H1 (cell line): Measurements from ENCODE around the gene INPP4A. TPM values are rescaled to one million over a fixed set of nuclear protein-coding genes. Genes with fewer than 3 reads are reported as not detected.

Source experiments
- CTCF ChIA-PET: fragments of 300-600 bp; sonication (Branson Sonifier 250); formaldehyde crosslinking; loops from one replicate; lab custom pipeline; 2021; ENCODE audit not compliant: partially characterized antibody; lab: Charles Lee
- POLR2A ChIA-PET: fragments of 300-600 bp; sonication (Branson Sonifier 250); formaldehyde crosslinking; loops from one replicate; lab custom pipeline; 2021; ENCODE audit warnings: inconsistent platforms; ENCODE audit not compliant: partially characterized antibody; lab: Charles Lee
- DNase-seq, 2 experiments: peaks; one replicate each; pipeline versions ENCODE4 v3.0.0 to v3.0.0-alpha.2; 2010 to 2022; ENCODE audit warnings: low spot score in 2 of 2, low read depth in 1 of 2, mixed read lengths in 1 of 2
- FAIRE-seq: peaks from 2 replicates; lab custom pipeline; 2011; peaks lifted over from hg19 to GRCh38; lab: Jason Lieb, UNC
- H2AFZ ChIP-seq: 2 replicates; pipeline ENCODE4 v1.8.1; 2012; ENCODE audit warnings: low read length, inconsistent platforms
- H2AK5ac ChIP-seq: 2 replicates; pipeline ENCODE4 v1.6.1; 2013; ENCODE audit warnings: low read depth, low read length
- H2BK120ac ChIP-seq: replicated peaks from 2 replicates; pipeline ENCODE3; 2013; ENCODE audit warnings: low read depth, low read length, inconsistent platforms
- H2BK12ac ChIP-seq: 2 replicates; pipeline ENCODE4 v1.6.1; 2013; ENCODE audit warnings: low read depth, low read length
- H2BK15ac ChIP-seq: 2 replicates; pipeline ENCODE4 v1.6.1; 2013; ENCODE audit warnings: low read length
- H2BK20ac ChIP-seq: 2 replicates; pipeline ENCODE4 v1.6.1; 2013; ENCODE audit warnings: low read length
- H2BK5ac ChIP-seq: 2 replicates; pipeline ENCODE4 v1.6.1; 2013; ENCODE audit warnings: low read depth, low read length
- H3K14ac ChIP-seq: 2 replicates; pipeline ENCODE4 v1.6.1; 2013; ENCODE audit warnings: inconsistent platforms; ENCODE audit not compliant: insufficient read length
- H3K18ac ChIP-seq: 2 replicates; pipeline ENCODE4 v1.6.1; 2013; ENCODE audit warnings: low read length; ENCODE audit errors: extremely low read depth
- H3K23ac ChIP-seq: 2 replicates; pipeline ENCODE4 v1.6.1; 2013; ENCODE audit warnings: inconsistent platforms; ENCODE audit not compliant: insufficient read length
- H3K23me2 ChIP-seq: 2 replicates; pipeline ENCODE4 v1.6.1; 2013; ENCODE audit warnings: low read depth, low read length
- H3K27ac ChIP-seq: 2 replicates; pipeline ENCODE4 v1.6.1; 2011; ENCODE audit warnings: low read depth, low read length, inconsistent platforms
- H3K27me3 ChIP-seq, 4 experiments: replicated peaks in 1 of 4; 1 replicate in 1 of 4; 2 replicates in 3 of 4; pipeline versions ENCODE4 v1.6.1 to v1.8.1; 2011 to 2013; ENCODE audit warnings: low read length in 3 of 4, mild to moderate bottlenecking in 3 of 4, inconsistent platforms in 2 of 4, mixed read lengths in 2 of 4, moderate library complexity in 1 of 4; ENCODE audit not compliant: control insufficient read depth in 3 of 4, insufficient read depth in 3 of 4; ENCODE audit errors: extremely low read depth in 1 of 4
- H3K36me3 ChIP-seq, 4 experiments: 2 replicates each; pipeline versions ENCODE4 v1.6.1 to v1.8.1; 2011 to 2013; ENCODE audit warnings: mild to moderate bottlenecking in 4 of 4, low read length in 3 of 4, moderate library complexity in 2 of 4, control low read depth in 1 of 4, inconsistent platforms in 1 of 4; ENCODE audit not compliant: insufficient read depth in 4 of 4, control insufficient read depth in 2 of 4
- H3K4ac ChIP-seq: replicated peaks from 2 replicates; pipeline ENCODE3; 2013; ENCODE audit warnings: low read length, low read depth, mixed read lengths, inconsistent platforms; ENCODE audit not compliant: insufficient read length
- H3K4me1 ChIP-seq, 4 experiments: replicated peaks in 1 of 4; 1 replicate in 1 of 4; 2 replicates in 3 of 4; pipeline versions ENCODE4 v1.6.1 to v1.8.1; 2011 to 2013; ENCODE audit warnings: low read length in 3 of 4, inconsistent platforms in 2 of 4, mixed read lengths in 1 of 4; ENCODE audit not compliant: insufficient read depth in 4 of 4, control insufficient read depth in 3 of 4
- H3K4me2 ChIP-seq, 2 experiments: 2 replicates each; pipeline versions ENCODE4 v1.6.1 to v1.8.1; 2011 to 2013; ENCODE audit warnings: low read depth in 2 of 2, low read length in 2 of 2, control low read depth in 1 of 2, inconsistent platforms in 1 of 2, mild to moderate bottlenecking in 1 of 2; ENCODE audit not compliant: insufficient read depth in 1 of 2
- H3K4me3 ChIP-seq, 4 experiments: fragments of 200-600, 300-600 bp in 1 of 4; sonication (generic), shearing (Covaris generic), sonication (Bioruptor Twin) in 1 of 4; 2 replicates each; pipeline versions ENCODE4 v1.5.1 to v1.8.1; 2011 to 2016; ENCODE audit warnings: low read length in 4 of 4, low read depth in 3 of 4, control low read depth in 2 of 4, inconsistent platforms in 2 of 4, mild to moderate bottlenecking in 2 of 4, mixed read lengths in 1 of 4, moderate library complexity in 1 of 4; ENCODE audit not compliant: insufficient read depth in 2 of 4; ENCODE audit errors: extremely low read depth in 1 of 4
- H3K56ac ChIP-seq: replicated peaks from 2 replicates; pipeline ENCODE3; 2013; ENCODE audit warnings: low read depth, mild to moderate bottlenecking, mixed read lengths, low read length, inconsistent platforms; ENCODE audit not compliant: insufficient read length
- H3K79me1 ChIP-seq: 2 replicates; pipeline ENCODE4 v1.6.1; 2013; ENCODE audit warnings: low read depth, low read length, control low read depth
- H3K79me2 ChIP-seq, 2 experiments: 2 replicates each; pipeline versions ENCODE4 v1.6.1 to v1.8.1; 2012 to 2013; ENCODE audit warnings: low read length in 2 of 2, mild to moderate bottlenecking in 2 of 2, inconsistent platforms in 1 of 2; ENCODE audit not compliant: insufficient read depth in 2 of 2, control insufficient read depth in 1 of 2
- H3K9ac ChIP-seq, 4 experiments: replicated peaks in 1 of 4; 1 replicate in 1 of 4; 2 replicates in 3 of 4; pipeline versions ENCODE4 v1.6.1 to v1.8.1; 2011 to 2013; ENCODE audit warnings: low read depth in 3 of 4, low read length in 3 of 4, control low read depth in 2 of 4, mild to moderate bottlenecking in 2 of 4, moderate library complexity in 2 of 4, inconsistent platforms in 1 of 4; ENCODE audit errors: extremely low read depth in 1 of 4
- H3K9me3 ChIP-seq, 2 experiments: 2 replicates each; pipeline versions ENCODE4 v1.6.1 to v1.8.1; 2012 to 2013; ENCODE audit warnings: mild to moderate bottlenecking in 2 of 2, moderate library complexity in 2 of 2, control low read depth in 1 of 2, inconsistent platforms in 1 of 2, low read depth in 1 of 2, low read length in 1 of 2, mixed read lengths in 1 of 2; ENCODE audit not compliant: insufficient read depth in 2 of 2
- H4K20me1 ChIP-seq, 2 experiments: replicated peaks in 1 of 2; 2 replicates each; pipeline versions ENCODE3 to v1.8.1; 2011 to 2013; ENCODE audit warnings: inconsistent platforms in 2 of 2, low read length in 2 of 2, mild to moderate bottlenecking in 1 of 2; ENCODE audit not compliant: insufficient read depth in 2 of 2, control insufficient read depth in 1 of 2
- H4K5ac ChIP-seq: 2 replicates; pipeline ENCODE4 v1.6.1; 2013; ENCODE audit warnings: low read length, low read depth, mixed read lengths, inconsistent platforms; ENCODE audit not compliant: insufficient read length
- H4K8ac ChIP-seq: 2 replicates; pipeline ENCODE4 v1.8.0; 2013; ENCODE audit warnings: mild to moderate bottlenecking, moderate library complexity, low read length, inconsistent platforms; ENCODE audit not compliant: insufficient read depth; ENCODE audit errors: extremely low read depth
- H4K91ac ChIP-seq: replicated peaks from 2 replicates; pipeline ENCODE3; 2013; ENCODE audit warnings: low read length, mixed read lengths, inconsistent platforms; ENCODE audit not compliant: insufficient read length
- NRF1 ChIP-seq: IDR thresholded peaks from 2 replicates; pipeline ENCODE4 v1.6.1; 2011; ENCODE audit warnings: mild to moderate bottlenecking, low read depth, low read length, improper control_type of control experiment
- RXRA ChIP-seq: IDR thresholded peaks from 2 replicates; pipeline ENCODE4 v1.6.1; 2011; ENCODE audit warnings: low read depth, mild to moderate bottlenecking, low read length, moderate library complexity; ENCODE audit not compliant: insufficient read depth
- SIX5 ChIP-seq: IDR thresholded peaks from 2 replicates; pipeline ENCODE4 v1.6.1; 2011; ENCODE audit warnings: mild to moderate bottlenecking, low read depth, low read length
- SP1 ChIP-seq: IDR thresholded peaks from 2 replicates; pipeline ENCODE4 v1.6.1; 2011; ENCODE audit warnings: low read depth, low read length
- WGBS, 2 experiments: shearing (Covaris generic) in 1 of 2; methylation state at CpG; one replicate each; pipeline versions ENCODE4 v1.1.6 to v1.1.7; 2013 to 2015; ENCODE audit warnings: low lambda C conversion rate in 2 of 2, mixed read lengths in 2 of 2, inconsistent platforms in 1 of 2, low coverage in 1 of 2, missing lambda C conversion rate in 1 of 2; ENCODE audit not compliant: insufficient replicate concordance in 2 of 2, insufficient coverage in 1 of 2, insufficient read length in 1 of 2; ENCODE audit errors: extremely low coverage in 1 of 2, missing lambda C conversion rate in 1 of 2; 5-methylcytosine and 5-hydroxymethylcytosine counted together
- polyA plus RNA-seq, 7 experiments: library from polyadenylated mRNA; depleted of rRNA in 3 of 7; stranded (reverse) in 5 of 7; unstranded in 2 of 7; fragments of >200 nt in 5 of 7; fragments of 200-250 nt in 2 of 7; gene quantifications; 1 replicate in 5 of 7; 2 replicates in 1 of 7; 4 replicates in 1 of 7; pipeline versions ENCODE4 v1.2.1 to v1.2.3, GENCODE V29; 2011 to 2013; ENCODE audit warnings: missing spikeins in 2 of 7, mixed read lengths in 2 of 7
- total RNA-seq: library from RNA; stranded (reverse); fragmentation: NEBNext Ultra II Directional; extraction: Animal tissue kit (Norgen Biotek cat#: 25700); gene quantifications from 2 replicates; pipeline ENCODE4 v1.2.1, GENCODE V29; 2021

The INPP4A gene
- total and polyA plus RNA-seq, 2 of the 8 experiments (the other 6 are each of a cell fraction or from before 2014, with no cell fraction given): 25.6 to 34.3 TPM

DNA sequence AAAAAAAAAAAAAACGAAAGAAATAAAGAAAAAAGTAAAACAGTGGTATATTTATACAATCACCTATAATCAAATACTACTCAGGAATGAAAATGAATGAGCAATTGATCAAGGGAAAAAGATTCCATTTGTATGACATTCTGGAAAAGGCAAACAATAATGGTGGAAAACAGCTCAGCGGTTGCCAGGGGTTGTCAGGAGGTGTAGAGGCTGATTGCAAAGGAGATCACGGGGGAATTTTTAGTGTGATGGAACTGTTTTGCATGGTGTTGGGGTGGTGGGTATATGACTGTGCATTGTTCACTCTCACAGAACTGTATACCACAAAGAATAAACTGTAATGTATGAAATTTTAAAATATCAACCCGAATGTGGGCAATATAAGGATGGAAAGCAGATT lies 45.5 kb upstream of the INPP4A start:
- H4K20me1 ChIP-seq: no peaks in the 10 kb centered on the region
- no peaks in the 10 kb centered on the region for H3K27me3 ChIP-seq
- H2BK5ac ChIP-seq: no peak overlapping the region
- no peaks in the 10 kb centered on the region for H3K23me2 ChIP-seq
- no peak overlapping the region for H2BK20ac ChIP-seq
- POLR2A ChIA-PET: interaction anchor here (0.6 kb wide), 1 partner anchor 77 kb away, joined by 4 read pairs; no protein-coding TSS in a partner anchor
- peaks cover 0 to 3% (median 0%) of the 10 kb centered on the region in 4 experiments; a peak in 2 of 7 replicates for H3K4me1 ChIP-seq
- H3K36me3 ChIP-seq: no peaks in the 10 kb centered on the region
- no peak overlapping the region for H2BK15ac ChIP-seq
- no peak overlapping the region for H3K23ac ChIP-seq
- no peak overlapping the region for H3K27ac ChIP-seq
- no peak overlapping the region for H3K9ac ChIP-seq
- H2AFZ ChIP-seq: no peak overlapping the region
- no peaks in the 10 kb centered on the region for H3K79me1 ChIP-seq
- DNase-seq: no peak
- no peaks in the 10 kb centered on the region for H3K79me2 ChIP-seq
- no peak overlapping the region for H2BK12ac ChIP-seq
- H2BK120ac ChIP-seq: no peak overlapping the region
- H3K56ac ChIP-seq: no peak overlapping the region
- no peaks in the 10 kb centered on the region; a peak in 1 of 4 replicates for H3K9me3 ChIP-seq
- no peak overlapping the region for H3K14ac ChIP-seq
- no peak overlapping the region for H3K4me2 ChIP-seq
- H3K4ac ChIP-seq: no peak overlapping the region
- no peak overlapping the region for H3K4me3 ChIP-seq
- no peak for FAIRE-seq
- H3K18ac ChIP-seq: no peak overlapping the region
- H4K8ac ChIP-seq: no peak overlapping the region
- H4K91ac ChIP-seq: no peak overlapping the region
- TF ChIP-seq NRF1: no peak
- no peak for TF ChIP-seq RXRA
- TF ChIP-seq SIX5: no peak
- TF ChIP-seq SP1: no peak
- H2AK5ac ChIP-seq: no peak overlapping the region
- H4K5ac ChIP-seq: no peak overlapping the region
- CTCF ChIA-PET: interaction anchor here (1.8 kb wide), 1 partner anchor 10 kb away, joined by 3 read pairs; no protein-coding TSS in a partner anchor
- WGBS, 2 experiments: 80% methylated on average over 4 of the region's 4 CpGs; no CpG with 5 or more reads in 1 of the 2 experiments
